GM18870 (cell line): Measurements from ENCODE around the gene TMEM156.

Experiments used
- ATAC-seq: cut with Tn5 transposase; IDR thresholded peaks from one replicate; pipeline ENCODE4 v1.9.1; 2021; ENCODE audit warnings: moderate library complexity; ENCODE audit not compliant: unreplicated experiment

TMEM156 gene

DNA sequence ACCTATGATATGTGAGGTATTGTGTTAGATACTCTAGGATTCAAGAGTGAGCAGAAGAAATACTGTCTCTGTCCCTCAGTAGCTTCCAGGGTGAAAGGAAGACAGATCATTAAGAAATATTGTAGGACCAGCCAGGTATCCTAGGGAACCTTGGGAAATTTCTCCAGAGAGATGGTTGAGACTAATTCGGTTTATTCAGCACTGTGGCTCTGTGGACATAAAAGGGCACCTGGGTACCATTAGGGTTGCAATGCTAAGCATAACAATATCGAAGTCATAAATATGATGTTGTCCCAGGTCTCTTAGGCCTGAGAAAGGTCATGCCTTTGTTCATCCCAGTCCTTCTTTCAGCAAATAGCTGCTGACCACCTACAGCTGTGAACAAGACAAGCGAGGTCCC is 103.6 kb downstream of the TMEM156 start:
- no peak for ATAC-seq

DNA sequence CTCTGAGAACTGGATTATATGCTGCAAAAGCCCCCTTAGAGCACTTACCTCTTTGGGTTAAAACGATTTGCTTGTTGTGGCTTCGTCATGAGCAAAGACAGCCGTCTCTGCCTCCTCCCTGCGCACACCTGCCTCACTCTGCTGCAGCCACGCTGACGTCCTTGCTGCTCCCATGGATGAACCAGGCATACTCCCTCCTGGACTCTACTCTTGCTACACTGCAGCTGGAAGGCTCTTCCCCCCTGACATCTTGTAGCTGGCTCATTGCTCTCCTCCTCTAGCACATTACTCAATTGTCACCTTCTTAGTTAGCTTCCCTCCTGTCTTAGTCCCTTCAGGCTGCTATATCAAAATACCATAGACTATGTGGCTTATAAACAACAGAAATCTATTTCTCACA is 105.3 kb downstream of the TMEM156 start:
- no peak for ATAC-seq

- ATAC-seq = no peak
These were observed 106.5 kb downstream of the TMEM156 start for GRCh38 chr4:38925492-38926413.

GRCh38 chr4:38924353-38924752 is 107.9 kb downstream of the TMEM156 start:
- ATAC-seq = no peak

- ATAC-seq = no peak
These were observed 108.5 kb downstream of the TMEM156 start for GRCh38 chr4:38923746-38924145.

DNA sequence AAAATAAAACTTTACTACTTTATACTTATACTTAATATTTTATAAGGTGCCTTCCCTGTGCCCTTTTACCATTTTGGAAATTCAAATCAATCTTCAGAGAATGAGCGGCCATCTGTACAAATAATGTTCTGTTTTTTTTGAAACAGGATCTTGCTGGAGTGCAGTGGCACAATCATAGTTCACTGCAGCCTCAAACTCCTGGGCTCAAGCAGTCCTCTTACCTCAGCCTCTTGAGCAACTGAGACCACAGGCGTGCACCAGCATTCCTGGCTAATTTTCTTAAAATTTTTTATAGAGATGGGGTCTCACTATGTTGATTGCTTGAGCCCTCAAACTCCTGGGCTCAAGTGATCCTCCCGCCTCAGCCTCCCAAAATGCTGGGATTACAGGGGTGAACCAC is 111.1 kb downstream of the TMEM156 start:
- no peak for ATAC-seq

- no peak for ATAC-seq
These were observed 111.5 kb downstream of the TMEM156 start for GRCh38 chr4:38920677-38921076.

- ATAC-seq = no peak
These were observed 112.0 kb downstream of the TMEM156 start for GRCh38 chr4:38920186-38920585.

DNA sequence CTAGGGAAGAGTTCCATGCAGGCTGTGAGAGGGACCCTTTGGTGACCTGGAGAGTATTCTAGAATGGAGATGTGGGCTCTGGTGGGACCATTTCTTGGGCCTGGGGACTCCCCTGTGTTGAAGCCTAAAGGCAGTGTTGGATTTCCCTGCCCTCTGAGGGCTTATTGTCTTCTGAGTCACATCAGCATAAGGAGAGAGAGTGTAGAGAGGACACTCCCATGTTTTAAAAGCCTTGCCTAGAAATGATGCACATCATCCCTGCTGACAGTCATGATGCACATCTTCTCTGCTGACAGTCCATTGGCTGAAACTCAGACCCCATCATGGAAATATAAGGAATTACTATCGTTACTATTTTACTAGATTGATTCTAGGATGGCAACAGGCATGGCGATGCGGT is 112.7 kb downstream of the TMEM156 start:
- ATAC-seq = no peak

- no peak for ATAC-seq
These were observed 114.7 kb downstream of the TMEM156 start for GRCh38 chr4:38917481-38918025.
